Retinal pigment epithelial cell (primary cell): ENCODE measurements around the gene AGAP1.
A peak's percentile ranks its signal among the peaks of the same experiment; 100 is the strongest.

Experiments used
- DNase-seq: peaks from one replicate; pipeline ENCODE4 v3.0.0-alpha.2; 2010; ENCODE audit warnings: low read depth
- H3K4me3 ChIP-seq: 2 replicates; pipeline ENCODE4 v1.5.1; 2011; ENCODE audit warnings: mild to moderate bottlenecking, low read length, control low read depth, moderate library complexity
- TF ChIP-seq, protein P1 (sequence below): conservative IDR thresholded peaks from 2 replicates; pipeline ENCODE4 v1.5.1; 2011; ENCODE audit warnings: low read depth, low read length, control low read depth, inconsistent platforms

The AGAP1 gene

GRCh38 chr2:235520787-235521186, 26.9 kb downstream of the AGAP1 start:
- TF ChIP-seq, protein P1, sequence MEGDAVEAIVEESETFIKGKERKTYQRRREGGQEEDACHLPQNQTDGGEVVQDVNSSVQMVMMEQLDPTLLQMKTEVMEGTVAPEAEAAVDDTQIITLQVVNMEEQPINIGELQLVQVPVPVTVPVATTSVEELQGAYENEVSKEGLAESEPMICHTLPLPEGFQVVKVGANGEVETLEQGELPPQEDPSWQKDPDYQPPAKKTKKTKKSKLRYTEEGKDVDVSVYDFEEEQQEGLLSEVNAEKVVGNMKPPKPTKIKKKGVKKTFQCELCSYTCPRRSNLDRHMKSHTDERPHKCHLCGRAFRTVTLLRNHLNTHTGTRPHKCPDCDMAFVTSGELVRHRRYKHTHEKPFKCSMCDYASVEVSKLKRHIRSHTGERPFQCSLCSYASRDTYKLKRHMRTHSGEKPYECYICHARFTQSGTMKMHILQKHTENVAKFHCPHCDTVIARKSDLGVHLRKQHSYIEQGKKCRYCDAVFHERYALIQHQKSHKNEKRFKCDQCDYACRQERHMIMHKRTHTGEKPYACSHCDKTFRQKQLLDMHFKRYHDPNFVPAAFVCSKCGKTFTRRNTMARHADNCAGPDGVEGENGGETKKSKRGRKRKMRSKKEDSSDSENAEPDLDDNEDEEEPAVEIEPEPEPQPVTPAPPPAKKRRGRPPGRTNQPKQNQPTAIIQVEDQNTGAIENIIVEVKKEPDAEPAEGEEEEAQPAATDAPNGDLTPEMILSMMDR = no peak
- no peak for DNase-seq
- no peak overlapping the region for H3K4me3 ChIP-seq

GRCh38 chr2:235521844-235522243, 28.0 kb downstream of the AGAP1 start:
- H3K4me3 ChIP-seq = no peak overlapping the region
- no peak for DNase-seq
- TF ChIP-seq, protein P1 = no peak

- TF ChIP-seq, protein P1 = no peak
- no peak for DNase-seq
- H3K4me3 ChIP-seq = no peak overlapping the region
Observed at GRCh38 chr2:235523021-235523420, 29.2 kb downstream of the AGAP1 start.

DNA sequence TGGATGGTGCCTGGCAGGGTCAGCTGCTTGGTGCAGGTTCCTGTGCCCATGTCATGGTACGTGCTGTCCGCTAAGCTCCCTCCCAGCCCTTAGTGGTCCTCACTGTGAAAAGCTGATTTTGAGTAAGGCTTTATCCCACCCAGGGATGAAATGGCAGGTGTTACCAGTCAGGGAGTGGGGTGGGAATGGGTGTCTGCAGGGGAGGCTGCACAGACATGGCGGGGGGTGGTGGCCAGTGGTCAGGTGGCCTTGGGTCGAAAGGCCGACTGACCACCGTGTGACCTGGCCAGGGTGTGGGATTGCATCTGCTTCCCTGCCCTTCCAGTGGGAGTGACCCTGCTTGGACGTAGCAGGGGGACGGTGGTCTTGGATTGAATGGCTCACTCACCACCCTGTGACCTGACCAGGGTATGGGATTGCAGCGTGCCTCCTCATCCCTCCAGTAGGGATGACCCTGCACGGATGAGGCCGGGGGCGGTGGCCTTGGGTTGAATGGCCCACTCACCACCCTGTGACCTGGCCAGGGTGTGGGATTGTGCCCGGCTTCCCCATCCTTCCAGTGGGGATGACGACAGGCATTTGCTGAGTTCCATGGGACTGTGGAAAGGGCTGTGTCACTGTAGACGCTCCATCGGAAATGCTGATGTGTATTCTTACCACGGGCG, 29.8 kb downstream of the AGAP1 start:
- no peak for DNase-seq
- TF ChIP-seq, protein P1 = no peak
- no peak overlapping the region for H3K4me3 ChIP-seq

GRCh38 chr2:235526166-235526565, 32.3 kb downstream of the AGAP1 start:
- TF ChIP-seq, protein P1 = no peak
- no peak overlapping the region for H3K4me3 ChIP-seq
- no peak for DNase-seq

GRCh38 chr2:235527806-235528469, 34.1 kb downstream of the AGAP1 start:
- peak; percentile 14 for DNase-seq
- no peak overlapping the region for H3K4me3 ChIP-seq
- TF ChIP-seq, protein P1 = no peak

DNA sequence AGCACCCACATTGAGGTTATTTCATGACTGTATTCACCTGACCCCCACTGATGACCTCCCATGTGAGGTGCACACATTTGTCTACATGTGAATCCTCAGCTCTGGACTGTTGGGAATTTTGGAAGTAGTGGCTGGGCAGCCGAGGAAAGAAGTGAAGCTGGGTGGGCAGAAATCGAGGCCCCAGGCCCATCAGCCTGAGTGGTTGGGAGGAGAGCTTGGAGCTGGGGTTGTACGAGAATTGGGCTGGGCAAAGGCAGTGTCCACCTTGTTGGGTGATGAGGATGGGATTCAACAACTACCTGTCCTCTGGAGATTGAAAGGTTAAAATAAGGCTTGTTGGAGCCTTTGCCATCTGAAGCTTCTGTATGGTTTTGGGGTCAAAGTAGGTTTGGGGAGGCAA, 35.8 kb downstream of the AGAP1 start:
- DNase-seq = no peak
- H3K4me3 ChIP-seq = no peak overlapping the region
- TF ChIP-seq, protein P1 = no peak
